H9 (cell line): Measurements from ENCODE around the gene INTS1. TPM values are rescaled to one million over a fixed set of nuclear protein-coding genes. Genes with fewer than 3 reads are reported as not detected.

Experiments used
- DNase-seq: peaks from one replicate; pipeline ENCODE4 v3.0.0-alpha.2; 2017
- H2AFZ ChIP-seq: one replicate; pipeline ENCODE4 v1.6.1; 2013; ENCODE audit warnings: mild to moderate bottlenecking, low read length, control low read depth, moderate library complexity
- H2AK5ac ChIP-seq: 2 replicates; pipeline ENCODE4 v1.6.1; 2013; ENCODE audit warnings: low read length, control low read depth, mixed read lengths; ENCODE audit not compliant: insufficient read length
- H2BK120ac ChIP-seq: one replicate; pipeline ENCODE4 v1.6.1; 2013; ENCODE audit warnings: low read depth, mild to moderate bottlenecking, low read length, control low read depth, inconsistent platforms; ENCODE audit not compliant: poor library complexity, severe bottlenecking
- H2BK12ac ChIP-seq: 2 replicates; pipeline ENCODE4 v1.6.1; 2013; ENCODE audit warnings: low read length, control low read depth, mixed read lengths, low read depth; ENCODE audit not compliant: insufficient read length
- H2BK15ac ChIP-seq: 2 replicates; pipeline ENCODE4 v1.6.1; 2013; ENCODE audit warnings: low read depth, low read length, control low read depth
- H2BK20ac ChIP-seq: one replicate; pipeline ENCODE4 v1.6.1; 2013; ENCODE audit warnings: low read depth, mild to moderate bottlenecking, low read length, control low read depth, inconsistent platforms; ENCODE audit not compliant: poor library complexity, severe bottlenecking
- H2BK5ac ChIP-seq: 2 replicates; pipeline ENCODE4 v1.6.1; 2013; ENCODE audit warnings: low read length, control low read depth, mixed read lengths; ENCODE audit not compliant: insufficient read length
- H3K14ac ChIP-seq: 2 replicates; pipeline ENCODE4 v1.6.1; 2013; ENCODE audit warnings: low read length, control low read depth; ENCODE audit not compliant: insufficient read depth
- H3K18ac ChIP-seq: 2 replicates; pipeline ENCODE4 v1.6.1; 2013; ENCODE audit warnings: low read depth, mild to moderate bottlenecking, mixed read lengths, low read length, control low read depth; ENCODE audit not compliant: insufficient read length
- H3K23ac ChIP-seq: 2 replicates; pipeline ENCODE4 v1.6.1; 2013; ENCODE audit warnings: low read length, control low read depth, mixed read lengths, low read depth; ENCODE audit not compliant: insufficient read length
- H3K23me2 ChIP-seq: 2 replicates; pipeline ENCODE4 v1.6.1; 2013; ENCODE audit warnings: low read depth, mild to moderate bottlenecking, mixed read lengths, low read length, control low read depth; ENCODE audit not compliant: insufficient read length, poor library complexity, severe bottlenecking
- H3K27ac ChIP-seq: 2 replicates; pipeline ENCODE4 v1.5.1; 2013; ENCODE audit warnings: low read length, control low read depth, mixed read lengths, low read depth; ENCODE audit not compliant: insufficient read length
- H3K27me3 ChIP-seq: 2 replicates; pipeline ENCODE4 v1.6.1; 2013; ENCODE audit warnings: low read length, control low read depth, inconsistent platforms; ENCODE audit not compliant: insufficient read depth
- H3K4ac ChIP-seq: 2 replicates; pipeline ENCODE4 v1.6.1; 2013; ENCODE audit warnings: low read depth, mild to moderate bottlenecking, control low read depth, inconsistent platforms, low read length, moderate library complexity
- H3K4me1 ChIP-seq: 2 replicates; pipeline ENCODE4 v1.6.1; 2013; ENCODE audit warnings: low read length, control low read depth, inconsistent platforms; ENCODE audit not compliant: insufficient read depth
- H3K4me2 ChIP-seq: 2 replicates; pipeline ENCODE4 v1.6.1; 2013; ENCODE audit warnings: low read length, control low read depth, mixed read lengths; ENCODE audit not compliant: insufficient read length, insufficient read depth
- H3K56ac ChIP-seq: 2 replicates; pipeline ENCODE4 v1.6.1; 2013; ENCODE audit warnings: low read depth, mild to moderate bottlenecking, mixed read lengths, low read length, control low read depth; ENCODE audit not compliant: insufficient read length
- H3K79me1 ChIP-seq: 2 replicates; pipeline ENCODE4 v1.6.1; 2013; ENCODE audit warnings: low read depth, mild to moderate bottlenecking, moderate library complexity, low read length, control low read depth, inconsistent platforms; ENCODE audit not compliant: insufficient read depth, poor library complexity, severe bottlenecking
- H3K79me2 ChIP-seq: 2 replicates; pipeline ENCODE4 v1.6.1; 2013; ENCODE audit warnings: low read length, control low read depth, inconsistent platforms; ENCODE audit not compliant: insufficient read depth
- H3K9ac ChIP-seq: 2 replicates; pipeline ENCODE4 v1.6.1; 2013; ENCODE audit warnings: low read length, control low read depth, mixed read lengths; ENCODE audit not compliant: insufficient read length; ENCODE audit errors: extremely low read depth
- H3K9me3 ChIP-seq: one replicate; pipeline ENCODE4 v1.6.1; 2013; ENCODE audit warnings: low read depth, low read length, inconsistent platforms; ENCODE audit not compliant: control insufficient read depth
- H3T11ph ChIP-seq: one replicate; pipeline ENCODE4 v1.6.1; 2013; ENCODE audit warnings: mild to moderate bottlenecking, low read length, control low read depth, inconsistent platforms
- H4K20me1 ChIP-seq: one replicate; pipeline ENCODE4 v1.6.1; 2013; ENCODE audit not compliant: control insufficient read depth, insufficient read length, insufficient read depth
- H4K5ac ChIP-seq: 2 replicates; pipeline ENCODE4 v1.6.1; 2013; ENCODE audit warnings: low read depth, mild to moderate bottlenecking, mixed read lengths, low read length, control low read depth; ENCODE audit not compliant: insufficient read length
- H4K8ac ChIP-seq: replicated peaks from 2 replicates; pipeline ENCODE4 v1.6.1; 2013; ENCODE audit warnings: low read length, control low read depth, mixed read lengths, low read depth; ENCODE audit not compliant: insufficient read length
- H4K91ac ChIP-seq: 2 replicates; pipeline ENCODE4 v1.6.1; 2013; ENCODE audit warnings: low read depth, mild to moderate bottlenecking, moderate library complexity, mixed read lengths, low read length, control low read depth; ENCODE audit not compliant: insufficient read length
- H3K27ac Mint-ChIP-seq, 3 experiments: 2 replicates in 2 of 3; 3 replicates in 1 of 3; pipeline ENCODE4 v1.8.0; 2020 to 2021; ENCODE audit warnings: mixed read lengths in 3 of 3, mild to moderate bottlenecking in 1 of 3, moderate library complexity in 1 of 3
- H3K27me3 Mint-ChIP-seq: 2 replicates; pipeline ENCODE4 v1.8.0; 2021; ENCODE audit warnings: low read depth, mild to moderate bottlenecking, moderate library complexity, mixed read lengths
- H3K36me3 Mint-ChIP-seq, 3 experiments: 2 replicates in 2 of 3; 3 replicates in 1 of 3; pipeline ENCODE4 v1.8.0; 2020 to 2021; ENCODE audit warnings: low read depth in 3 of 3, mixed read lengths in 3 of 3; ENCODE audit not compliant: insufficient read depth in 1 of 3
- H3K4me1 Mint-ChIP-seq, 2 experiments: 2 replicates each; pipeline ENCODE4 v1.8.0; 2020; ENCODE audit warnings: mixed read lengths in 2 of 2
- H3K4me3 Mint-ChIP-seq, 2 experiments: 2 replicates in 1 of 2; 3 replicates in 1 of 2; pipeline ENCODE4 v1.8.0; 2020 to 2021; ENCODE audit warnings: mild to moderate bottlenecking in 2 of 2, mixed read lengths in 2 of 2, moderate library complexity in 1 of 2
- H3K9me3 Mint-ChIP-seq, 2 experiments: 2 replicates in 1 of 2; 3 replicates in 1 of 2; pipeline ENCODE4 v1.8.0; 2020; ENCODE audit warnings: mild to moderate bottlenecking in 2 of 2, mixed read lengths in 2 of 2, moderate library complexity in 1 of 2
- WGBS: extraction: QIAGEN DNeasy Blood & Tissue Kit; methylation state at CpG from one replicate; pipeline ENCODE4 v1.1.7; 2013; ENCODE audit warnings: missing lambda C conversion rate, low lambda C conversion rate, mixed read lengths; ENCODE audit not compliant: insufficient read length; ENCODE audit errors: extremely low coverage; 5-methylcytosine and 5-hydroxymethylcytosine counted together
- total RNA-seq: library from RNA; stranded (reverse); gene quantifications from 2 replicates; pipeline ENCODE4 v1.2.1, GENCODE V29; 2021
- TF ChIP-seq, protein P1 (sequence below): fragments of 200-600 bp; sonication (generic); conservative IDR thresholded peaks from 3 replicates; pipeline ENCODE4 v1.8.0; 2021; ENCODE audit warnings: antibody characterized with exemption, mild to moderate bottlenecking

INTS1 gene
- total RNA-seq, 1 experiment from 2014 or later = 133 TPM

DNA sequence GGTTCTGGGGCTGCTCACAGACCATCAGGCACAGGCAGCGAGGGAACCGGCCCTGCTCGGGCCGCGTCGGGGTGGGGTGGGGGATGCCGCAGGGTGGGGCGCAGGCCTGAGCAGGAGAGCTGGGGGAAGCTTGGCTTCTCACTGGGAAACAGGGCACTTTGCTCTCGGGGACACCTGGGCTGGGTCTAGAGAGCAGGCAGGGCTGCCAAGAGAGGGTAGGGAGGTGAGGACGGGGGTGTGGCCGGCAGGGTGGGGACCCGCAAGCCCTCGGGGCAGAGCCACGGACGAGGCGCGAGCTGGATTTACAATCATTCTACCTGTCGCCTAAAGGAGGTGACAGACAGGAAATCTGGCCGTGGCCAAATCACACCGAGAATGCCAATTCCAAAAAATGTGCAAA, 11.1 kb downstream of the INTS1 start:
- WGBS = no CpG with 5 or more reads among the region's 20 CpGs
- H4K91ac ChIP-seq = no peak overlapping the region

More for the DNA sequence above, 11.1 kb downstream of the INTS1 start:
- H3K23ac ChIP-seq = no peak overlapping the region
- H3T11ph ChIP-seq = no peak overlapping the region
- no peaks in the 10 kb centered on the region for H3K79me1 ChIP-seq
- Mint-ChIP-seq H3K4me3 (no peak overlapping the region), H3K27ac (no peak overlapping the region), H3K27me3 (no peaks in the 10 kb centered on the region), H3K9me3 (no peaks in the 10 kb centered on the region), H3K4me1 (no peaks in the 10 kb centered on the region), H3K36me3 (peaks cover 26 to 77% (median 68%) of the 10 kb centered on the region in 3 experiments; a peak in 6 of 7 replicates)
- no peaks in the 10 kb centered on the region for H3K27me3 ChIP-seq
- H3K79me2 ChIP-seq = no peaks in the 10 kb centered on the region
- no peak overlapping the region for H2AFZ ChIP-seq
- no peak overlapping the region for H3K14ac ChIP-seq
- no peak overlapping the region for H2BK5ac ChIP-seq
- H3K23me2 ChIP-seq = no peaks in the 10 kb centered on the region
- H2BK15ac ChIP-seq = no peak overlapping the region
- H2BK12ac ChIP-seq = no peak overlapping the region
- no peak overlapping the region for H2BK120ac ChIP-seq
- H3K27ac ChIP-seq = no peak overlapping the region
- no peak overlapping the region for H3K56ac ChIP-seq
- H2BK20ac ChIP-seq = no peak overlapping the region
- H2AK5ac ChIP-seq = no peak overlapping the region
- TF ChIP-seq, protein P1, sequence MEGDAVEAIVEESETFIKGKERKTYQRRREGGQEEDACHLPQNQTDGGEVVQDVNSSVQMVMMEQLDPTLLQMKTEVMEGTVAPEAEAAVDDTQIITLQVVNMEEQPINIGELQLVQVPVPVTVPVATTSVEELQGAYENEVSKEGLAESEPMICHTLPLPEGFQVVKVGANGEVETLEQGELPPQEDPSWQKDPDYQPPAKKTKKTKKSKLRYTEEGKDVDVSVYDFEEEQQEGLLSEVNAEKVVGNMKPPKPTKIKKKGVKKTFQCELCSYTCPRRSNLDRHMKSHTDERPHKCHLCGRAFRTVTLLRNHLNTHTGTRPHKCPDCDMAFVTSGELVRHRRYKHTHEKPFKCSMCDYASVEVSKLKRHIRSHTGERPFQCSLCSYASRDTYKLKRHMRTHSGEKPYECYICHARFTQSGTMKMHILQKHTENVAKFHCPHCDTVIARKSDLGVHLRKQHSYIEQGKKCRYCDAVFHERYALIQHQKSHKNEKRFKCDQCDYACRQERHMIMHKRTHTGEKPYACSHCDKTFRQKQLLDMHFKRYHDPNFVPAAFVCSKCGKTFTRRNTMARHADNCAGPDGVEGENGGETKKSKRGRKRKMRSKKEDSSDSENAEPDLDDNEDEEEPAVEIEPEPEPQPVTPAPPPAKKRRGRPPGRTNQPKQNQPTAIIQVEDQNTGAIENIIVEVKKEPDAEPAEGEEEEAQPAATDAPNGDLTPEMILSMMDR = no peak
- no peak overlapping the region for H4K5ac ChIP-seq
- H3K4ac ChIP-seq = no peak overlapping the region
- no peak overlapping the region for H3K9ac ChIP-seq
- H3K18ac ChIP-seq = no peak overlapping the region
- H4K8ac ChIP-seq = no peak overlapping the region
- peaks cover 3% of the 10 kb centered on the region for H4K20me1 ChIP-seq
- no peaks in the 10 kb centered on the region for H3K9me3 ChIP-seq
- no peaks in the 10 kb centered on the region for H3K4me1 ChIP-seq
- H3K4me2 ChIP-seq = no peak overlapping the region
- no peak for DNase-seq
